ENCODE results near the gene NTRK2.

NTRK2 gene

DNA sequence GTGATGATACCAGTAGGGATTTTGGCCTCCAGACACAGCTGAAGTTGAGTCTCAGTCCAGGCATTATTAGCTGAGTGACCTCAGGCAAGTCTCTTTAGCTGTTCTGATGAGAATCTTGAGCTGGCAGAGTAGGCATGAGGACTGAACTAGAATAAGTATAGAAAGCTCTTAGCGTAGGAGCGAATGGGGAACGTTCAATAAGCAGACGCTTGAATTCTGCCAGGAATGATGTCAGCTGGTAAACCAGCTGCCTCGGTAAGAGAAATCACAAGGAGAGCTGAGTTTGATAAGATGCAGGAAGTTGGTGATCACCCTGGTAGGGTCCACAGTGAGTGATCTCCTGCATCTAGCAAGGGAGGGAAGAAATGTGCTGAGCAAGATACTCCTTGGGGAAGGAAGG, 280.4 kb downstream of the NTRK2 start:
- DNase-seq = no peak

GRCh38 chr9:84950879-84951811, 281.6 kb downstream of the NTRK2 start:
- DNase-seq = no peak

GRCh38 chr9:84953252-84953773, 283.8 kb downstream of the NTRK2 start:
- no peak for DNase-seq

DNA sequence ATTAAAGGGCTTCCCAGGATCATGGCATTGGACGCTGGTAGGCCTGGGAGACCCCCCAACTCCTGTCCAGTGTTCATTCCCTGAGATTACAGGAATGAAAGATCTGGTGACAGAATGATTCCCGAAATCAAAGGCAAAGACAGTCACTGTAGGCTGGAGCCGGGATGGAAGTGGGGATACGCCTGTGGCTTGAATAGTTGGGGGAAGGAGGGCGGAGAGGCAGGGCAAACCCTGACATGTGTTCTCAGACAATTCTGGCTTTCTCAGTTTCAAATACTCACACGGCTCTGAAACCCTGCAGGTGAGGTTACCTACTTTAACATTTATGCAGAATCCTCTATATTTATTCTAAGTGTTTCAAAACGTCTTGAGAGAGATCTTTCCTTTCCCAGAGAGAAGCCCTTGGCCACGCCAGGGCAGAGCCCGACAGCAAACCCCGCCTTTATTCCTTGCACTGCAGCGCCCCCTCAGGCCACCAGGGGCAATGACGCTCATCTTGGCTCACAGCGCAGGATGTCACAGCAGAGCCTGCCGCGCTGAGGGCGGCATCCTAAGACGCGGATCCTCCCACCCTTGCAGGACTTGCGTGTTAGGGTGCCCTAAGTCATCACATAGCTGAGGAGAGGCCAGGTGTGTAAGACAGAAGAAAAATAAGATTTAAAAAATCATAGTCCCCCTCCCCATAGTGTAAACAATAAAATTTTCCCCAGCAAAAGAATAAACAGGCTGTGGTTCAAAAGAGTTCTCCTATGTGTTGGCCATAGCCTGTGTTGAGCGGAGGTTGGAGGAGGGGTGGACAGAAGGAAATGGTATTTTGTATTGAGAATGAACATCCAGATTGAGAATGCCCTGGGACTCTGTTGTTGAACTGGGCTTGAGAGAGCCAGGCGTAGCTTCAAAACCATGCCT, 284.5 kb downstream of the NTRK2 start:
- DNase-seq = peak; percentile 58

- DNase-seq = no peak
Measured at GRCh38 chr9:84955155-84955554, 285.6 kb downstream of the NTRK2 start.

DNA sequence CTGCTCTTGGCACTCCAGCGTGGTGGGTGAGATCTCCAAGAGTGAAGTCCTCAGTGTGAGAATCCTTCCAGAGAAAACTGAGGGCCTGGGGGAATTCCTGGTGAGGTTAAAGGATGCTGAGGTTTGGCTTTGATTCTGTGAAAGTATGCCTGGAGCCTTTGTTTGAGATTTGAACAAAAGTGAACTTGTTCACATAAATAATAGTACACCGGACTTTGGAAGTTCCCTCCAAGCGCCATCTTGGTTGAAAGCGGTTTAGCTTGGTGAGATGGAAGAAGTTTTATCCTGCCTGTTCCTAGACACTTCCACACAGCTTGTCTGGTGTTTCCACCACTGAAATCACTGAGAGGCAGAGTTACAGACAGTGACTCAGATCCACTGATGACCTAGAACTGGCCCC, 286.4 kb downstream of the NTRK2 start:
- no peak for DNase-seq

- DNase-seq = no peak
Measured at GRCh38 chr9:84959339-84959738, 289.8 kb downstream of the NTRK2 start.

GRCh38 chr9:84966876-84967830, 297.6 kb downstream of the NTRK2 start:
- DNase-seq = no peak

DNA sequence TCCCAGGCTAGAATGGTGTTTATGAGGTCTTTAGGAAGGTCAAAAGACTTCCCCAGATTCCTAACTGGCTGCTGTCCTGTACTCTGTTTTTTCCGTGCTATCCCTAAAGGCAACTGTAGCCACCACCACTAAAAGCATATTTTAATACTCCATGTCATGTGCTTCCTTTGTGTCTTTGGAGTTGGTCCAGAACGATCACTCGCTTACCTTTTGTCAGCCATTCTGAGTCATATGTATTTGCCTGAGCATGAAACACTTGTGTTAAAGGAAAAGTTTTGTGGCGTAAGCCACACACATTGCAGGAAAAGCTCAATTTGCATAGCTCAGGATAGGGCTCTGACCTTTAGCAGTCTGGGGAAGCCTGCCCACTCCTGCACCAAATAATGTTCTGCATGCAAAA, 299.6 kb downstream of the NTRK2 start:
- no peak for DNase-seq

DNA sequence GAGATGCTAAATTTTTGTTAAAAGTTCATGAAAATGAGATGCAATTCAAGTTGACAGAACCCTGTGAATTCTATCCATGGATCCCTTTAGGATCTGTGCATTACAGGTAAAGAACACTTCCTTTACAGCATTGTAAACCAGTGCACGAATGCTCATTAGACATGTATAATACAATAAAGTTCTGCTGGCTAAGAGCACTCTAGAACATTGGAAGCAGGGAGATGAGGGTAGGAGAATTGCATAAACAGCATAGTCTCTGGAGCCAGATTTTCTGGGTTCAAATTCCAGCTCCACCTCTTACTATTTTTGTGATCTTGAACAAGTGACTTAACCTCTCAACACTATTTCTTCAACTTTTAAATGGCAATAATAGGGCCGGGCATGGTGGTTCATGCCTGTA, 300.2 kb downstream of the NTRK2 start:
- DNase-seq = no peak

DNA sequence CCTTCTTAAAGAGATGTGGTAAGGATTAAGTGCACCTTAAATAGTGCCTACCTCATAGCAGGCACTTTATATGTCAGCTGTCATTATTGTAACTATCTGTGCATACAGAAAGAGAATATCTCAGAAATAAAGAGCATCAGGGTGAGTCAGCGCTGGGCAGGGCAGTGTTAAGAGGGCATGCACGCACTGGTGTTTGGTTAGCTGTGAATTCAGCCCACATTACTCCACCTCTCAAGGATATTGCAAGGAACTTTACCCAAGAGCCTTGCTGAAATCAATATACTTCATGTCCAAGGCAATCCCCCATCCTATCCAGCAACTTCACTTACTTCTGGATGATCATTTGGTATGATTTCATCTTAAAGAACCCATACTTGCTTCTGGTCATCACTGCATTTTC, 300.9 kb downstream of the NTRK2 start:
- DNase-seq = no peak

- no peak for DNase-seq
Measured at GRCh38 chr9:84971571-84971970, 302.0 kb downstream of the NTRK2 start.

DNA sequence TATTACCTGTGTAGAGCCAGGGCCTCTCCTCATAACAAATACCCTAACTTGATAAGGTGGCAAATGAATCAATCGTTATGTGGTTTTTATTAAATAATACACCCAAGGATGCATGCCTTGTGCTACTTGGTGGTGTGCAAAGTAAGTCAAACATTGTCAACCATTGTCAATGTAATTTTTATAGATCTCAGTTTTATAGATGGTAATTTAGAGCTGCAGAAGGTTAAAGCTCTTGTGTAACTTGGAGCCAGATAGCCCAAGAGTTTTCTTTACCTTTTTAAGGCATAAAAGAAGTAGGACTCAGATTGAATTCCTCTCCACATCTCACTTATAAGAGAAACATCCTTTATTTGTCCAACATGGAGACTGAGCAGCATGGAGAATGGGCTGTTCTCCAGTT, 304.7 kb downstream of the NTRK2 start:
- DNase-seq = no peak

DNA sequence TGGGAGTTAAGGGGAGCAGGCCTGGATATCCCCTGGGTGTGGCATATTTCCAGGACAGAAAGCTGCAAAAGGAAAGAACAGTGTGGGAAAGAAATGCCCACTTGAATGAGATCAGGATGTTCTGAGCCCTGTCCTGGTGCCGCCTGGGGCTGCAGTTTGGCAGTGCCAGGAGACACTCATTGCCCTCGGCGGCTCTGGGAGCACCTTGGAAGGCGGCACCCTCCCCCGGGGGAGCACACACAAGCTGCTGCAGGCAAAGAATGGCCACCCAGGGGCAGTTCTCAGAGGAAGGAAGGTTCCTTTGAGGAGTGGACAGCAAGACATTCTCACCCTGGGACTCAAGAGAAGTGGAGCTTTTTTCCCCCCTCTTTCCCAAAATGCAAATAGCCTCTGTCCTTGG, 305.3 kb downstream of the NTRK2 start:
- no peak for DNase-seq

GRCh38 chr9:84975926-84976325, 306.4 kb downstream of the NTRK2 start:
- DNase-seq = no peak

DNA sequence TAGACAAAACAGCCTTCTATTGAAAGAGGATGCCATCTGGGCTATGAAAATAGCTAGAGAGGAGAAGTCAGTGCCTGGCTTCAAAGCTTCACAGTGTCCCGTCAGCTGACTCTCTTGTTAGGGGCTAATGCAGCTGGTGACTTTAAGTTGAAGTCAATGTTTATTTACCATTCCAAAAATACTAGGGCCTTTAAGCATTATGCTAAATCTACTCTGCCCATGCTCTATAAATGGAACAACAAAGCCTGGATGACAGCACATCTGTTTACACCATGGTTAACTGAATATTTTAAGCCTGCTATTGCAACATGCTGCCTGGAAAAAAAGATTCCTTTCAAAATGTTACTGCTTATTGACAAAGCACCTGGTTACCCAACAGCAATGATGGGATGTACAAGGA, 309.1 kb downstream of the NTRK2 start:
- DNase-seq = no peak

DNA sequence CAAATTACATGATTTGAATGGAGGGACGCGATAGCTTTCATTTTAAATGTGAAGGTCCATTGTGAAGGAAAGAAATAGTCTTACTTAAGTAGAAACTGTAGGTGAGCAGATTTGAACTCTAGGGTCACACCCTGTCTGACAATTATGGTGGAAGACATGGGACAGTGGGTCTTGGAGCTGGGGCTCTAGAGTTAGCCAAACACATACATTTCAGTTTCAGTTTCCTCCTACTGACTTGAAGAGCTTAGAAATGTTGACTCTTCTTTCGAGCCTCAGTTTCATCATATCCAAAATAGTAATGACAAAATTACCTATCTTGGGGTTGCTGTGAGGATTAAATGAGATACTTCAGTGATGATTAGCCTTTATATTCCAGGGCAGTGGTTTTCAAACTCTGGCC, 314.2 kb downstream of the NTRK2 start:
- DNase-seq = no peak

- no peak for DNase-seq
Measured at GRCh38 chr9:84988621-84989020, 319.1 kb downstream of the NTRK2 start.

- no peak for DNase-seq
Measured at GRCh38 chr9:84990416-84990815, 320.9 kb downstream of the NTRK2 start.

- no peak for DNase-seq
Measured at GRCh38 chr9:84990850-84991513, 321.5 kb downstream of the NTRK2 start.

DNA sequence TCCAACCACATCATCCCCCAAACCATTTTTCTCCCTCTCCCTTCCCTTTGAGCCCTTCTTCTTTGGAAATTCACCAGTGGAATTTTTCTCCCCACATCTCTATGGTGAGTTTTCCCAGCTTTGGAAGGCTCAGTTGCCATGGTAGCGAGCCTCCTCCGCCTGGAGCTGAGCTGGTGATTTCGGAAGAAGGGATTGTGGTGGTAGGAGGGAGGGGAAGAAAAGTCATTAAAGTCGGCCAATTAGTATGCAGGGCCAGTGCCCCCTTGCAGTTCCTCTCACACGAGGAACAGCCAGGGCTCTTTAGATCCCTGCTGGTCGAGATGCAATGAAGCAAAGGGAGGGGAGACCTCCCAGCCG, 322.0 kb downstream of the NTRK2 start:
- DNase-seq = no peak

DNA sequence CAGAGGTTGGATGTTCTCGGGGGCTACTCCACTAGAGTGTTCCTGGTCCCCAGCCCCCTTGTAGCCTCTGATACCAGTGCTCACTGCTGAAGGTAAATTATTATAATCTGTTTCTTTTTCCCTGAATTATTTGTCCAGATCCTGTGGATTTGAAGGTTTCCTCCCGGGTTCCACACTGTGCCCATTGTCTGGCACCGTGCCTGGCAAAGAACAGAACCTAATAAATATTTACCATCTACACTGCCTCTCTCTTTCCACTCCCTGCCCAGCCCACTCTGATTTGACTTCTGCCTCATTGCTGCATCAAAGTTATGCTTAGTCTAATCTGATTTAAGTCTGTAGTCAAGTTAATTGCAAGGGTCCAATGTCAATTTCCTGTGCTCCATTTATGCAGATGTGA, 322.9 kb downstream of the NTRK2 start:
- no peak for DNase-seq

Measured in fibroblast of skin of right biceps (primary cell).